Panc1 (cell line): ENCODE data around the gene CROCC.
"Not testable (repeated sequence)": the region's sequence is repeated elsewhere in the genome, so short reads cannot be mapped to it uniquely, and the experiment has no call there.

Experiments used
- POLR2AphosphoS5 ChIP-seq: IDR thresholded peaks from 2 replicates; pipeline ENCODE4 v1.6.1; 2012; ENCODE audit warnings: mild to moderate bottlenecking, low read depth, low read length, moderate library complexity
- TCF7L2 ChIP-seq: IDR thresholded peaks from 2 replicates; pipeline ENCODE4 v1.6.1; 2011; ENCODE audit warnings: mild to moderate bottlenecking, low read depth, low read length, inconsistent platforms
- TF ChIP-seq, protein P1 (sequence below): fragments of 450-650 bp; IDR thresholded peaks from 2 replicates; pipeline ENCODE4 v1.5.1; 2017; ENCODE audit warnings: mild to moderate bottlenecking
- TF ChIP-seq, protein P2 (sequence below), 2 experiments: IDR thresholded peaks; 2 replicates each; pipeline ENCODE4 v1.6.1; 2011 to 2012; ENCODE audit warnings: low read depth in 2 of 2, control low read depth in 1 of 2, low read length in 1 of 2, mild to moderate bottlenecking in 1 of 2, moderate library complexity in 1 of 2; ENCODE audit not compliant: insufficient read depth in 1 of 2

DNA sequence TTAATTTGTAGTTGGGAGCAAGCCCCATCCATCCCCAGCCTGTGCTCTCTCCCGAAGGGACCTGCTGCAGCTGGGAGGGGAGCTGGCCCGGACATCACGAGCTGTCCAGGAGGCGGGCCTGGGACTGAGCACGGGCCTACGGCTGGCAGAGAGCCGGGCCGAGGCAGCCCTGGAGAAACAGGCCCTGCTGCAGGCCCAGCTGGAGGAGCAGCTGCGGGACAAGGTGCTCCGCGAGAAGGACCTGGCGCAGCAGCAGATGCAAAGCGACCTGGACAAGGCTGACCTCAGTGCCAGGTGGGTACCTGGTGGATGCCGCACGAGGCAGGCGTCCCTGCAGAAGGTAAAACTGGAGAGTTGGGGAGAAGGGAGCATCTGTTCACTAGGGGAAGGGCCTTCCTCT lies 14.8 kb downstream of the CROCC start:
- TF ChIP-seq POLR2AphosphoS5, TCF7L2: not testable (repeated sequence)
- TF ChIP-seq, protein P1, sequence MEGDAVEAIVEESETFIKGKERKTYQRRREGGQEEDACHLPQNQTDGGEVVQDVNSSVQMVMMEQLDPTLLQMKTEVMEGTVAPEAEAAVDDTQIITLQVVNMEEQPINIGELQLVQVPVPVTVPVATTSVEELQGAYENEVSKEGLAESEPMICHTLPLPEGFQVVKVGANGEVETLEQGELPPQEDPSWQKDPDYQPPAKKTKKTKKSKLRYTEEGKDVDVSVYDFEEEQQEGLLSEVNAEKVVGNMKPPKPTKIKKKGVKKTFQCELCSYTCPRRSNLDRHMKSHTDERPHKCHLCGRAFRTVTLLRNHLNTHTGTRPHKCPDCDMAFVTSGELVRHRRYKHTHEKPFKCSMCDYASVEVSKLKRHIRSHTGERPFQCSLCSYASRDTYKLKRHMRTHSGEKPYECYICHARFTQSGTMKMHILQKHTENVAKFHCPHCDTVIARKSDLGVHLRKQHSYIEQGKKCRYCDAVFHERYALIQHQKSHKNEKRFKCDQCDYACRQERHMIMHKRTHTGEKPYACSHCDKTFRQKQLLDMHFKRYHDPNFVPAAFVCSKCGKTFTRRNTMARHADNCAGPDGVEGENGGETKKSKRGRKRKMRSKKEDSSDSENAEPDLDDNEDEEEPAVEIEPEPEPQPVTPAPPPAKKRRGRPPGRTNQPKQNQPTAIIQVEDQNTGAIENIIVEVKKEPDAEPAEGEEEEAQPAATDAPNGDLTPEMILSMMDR, result not testable (repeated sequence)
- TF ChIP-seq, protein P2, sequence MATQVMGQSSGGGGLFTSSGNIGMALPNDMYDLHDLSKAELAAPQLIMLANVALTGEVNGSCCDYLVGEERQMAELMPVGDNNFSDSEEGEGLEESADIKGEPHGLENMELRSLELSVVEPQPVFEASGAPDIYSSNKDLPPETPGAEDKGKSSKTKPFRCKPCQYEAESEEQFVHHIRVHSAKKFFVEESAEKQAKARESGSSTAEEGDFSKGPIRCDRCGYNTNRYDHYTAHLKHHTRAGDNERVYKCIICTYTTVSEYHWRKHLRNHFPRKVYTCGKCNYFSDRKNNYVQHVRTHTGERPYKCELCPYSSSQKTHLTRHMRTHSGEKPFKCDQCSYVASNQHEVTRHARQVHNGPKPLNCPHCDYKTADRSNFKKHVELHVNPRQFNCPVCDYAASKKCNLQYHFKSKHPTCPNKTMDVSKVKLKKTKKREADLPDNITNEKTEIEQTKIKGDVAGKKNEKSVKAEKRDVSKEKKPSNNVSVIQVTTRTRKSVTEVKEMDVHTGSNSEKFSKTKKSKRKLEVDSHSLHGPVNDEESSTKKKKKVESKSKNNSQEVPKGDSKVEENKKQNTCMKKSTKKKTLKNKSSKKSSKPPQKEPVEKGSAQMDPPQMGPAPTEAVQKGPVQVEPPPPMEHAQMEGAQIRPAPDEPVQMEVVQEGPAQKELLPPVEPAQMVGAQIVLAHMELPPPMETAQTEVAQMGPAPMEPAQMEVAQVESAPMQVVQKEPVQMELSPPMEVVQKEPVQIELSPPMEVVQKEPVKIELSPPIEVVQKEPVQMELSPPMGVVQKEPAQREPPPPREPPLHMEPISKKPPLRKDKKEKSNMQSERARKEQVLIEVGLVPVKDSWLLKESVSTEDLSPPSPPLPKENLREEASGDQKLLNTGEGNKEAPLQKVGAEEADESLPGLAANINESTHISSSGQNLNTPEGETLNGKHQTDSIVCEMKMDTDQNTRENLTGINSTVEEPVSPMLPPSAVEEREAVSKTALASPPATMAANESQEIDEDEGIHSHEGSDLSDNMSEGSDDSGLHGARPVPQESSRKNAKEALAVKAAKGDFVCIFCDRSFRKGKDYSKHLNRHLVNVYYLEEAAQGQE (IDR thresholded peaks at IDR 0.05; ENCODE audit: insufficient read depth in 1 of 2, low read depth in 2 of 2, low read length in 1 of 2), result not testable (repeated sequence)
